PC-9 (cell line): ENCODE data around the gene ARRDC1.

Experiments used
- CTCF ChIP-seq: fragments of 200-600 bp; sonication (generic); conservative IDR thresholded peaks from 2 replicates; pipeline ENCODE4 v1.6.1; 2017; ENCODE audit warnings: mixed run types, antibody characterized with exemption, mild to moderate bottlenecking, moderate library complexity
- EZH2 ChIP-seq: fragments of 200-600 bp; sonication (generic); IDR thresholded peaks from 2 replicates; pipeline ENCODE4 v1.8.0; 2017; ENCODE audit warnings: antibody characterized with exemption, low read depth

DNA sequence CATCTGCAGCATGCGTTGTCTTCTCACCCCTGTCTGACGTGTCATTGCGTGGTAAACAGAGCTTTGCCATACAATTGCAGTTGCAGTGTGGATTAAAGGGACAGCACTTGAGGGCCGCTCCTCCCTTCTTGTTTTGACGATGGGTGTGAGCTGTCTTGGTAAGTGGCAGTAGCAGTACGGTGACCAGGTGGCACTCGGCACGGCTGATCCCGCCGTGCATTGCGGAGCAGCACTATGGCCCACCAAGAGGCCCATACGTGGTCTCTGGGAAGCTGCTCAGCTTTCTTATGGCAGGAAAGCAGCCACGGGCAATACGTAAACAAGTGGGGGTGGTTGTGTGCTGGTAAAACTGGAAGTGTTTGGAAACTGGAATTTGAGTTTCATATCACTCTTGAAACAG is 38.4 kb downstream of the ARRDC1 start:
- TF ChIP-seq CTCF (no peak), EZH2 (no peak)
